Subcutaneous abdominal adipose tissue (tissue), 5 donors: ENCODE results near the gene TMEM253.

Experiments
- H3K27ac ChIP-seq: one replicate; pipeline ENCODE4 v1.7.0; 2013; ENCODE audit warnings: low read depth, mild to moderate bottlenecking, inconsistent platforms, low read length, moderate library complexity
- H3K27me3 ChIP-seq, 5 donors: one replicate each; pipeline ENCODE4 v1.7.0; 2013; ENCODE audit warnings: low read length in 5 of 5, inconsistent platforms in 1 of 5; ENCODE audit not compliant: control insufficient read depth in 5 of 5, insufficient read depth in 4 of 5
- H3K36me3 ChIP-seq, 5 donors: one replicate each; pipeline ENCODE4 v1.7.0; 2013; ENCODE audit warnings: low read length in 5 of 5; ENCODE audit not compliant: control insufficient read depth in 5 of 5, insufficient read depth in 5 of 5
- H3K4me1 ChIP-seq, 5 donors: one replicate each; pipeline ENCODE4 v1.7.0; 2013; ENCODE audit warnings: low read length in 5 of 5, mild to moderate bottlenecking in 3 of 5, moderate library complexity in 1 of 5; ENCODE audit not compliant: control insufficient read depth in 5 of 5, insufficient read depth in 5 of 5
- H3K4me3 ChIP-seq, 5 donors: one replicate each; pipeline ENCODE4 v1.7.0; 2013; ENCODE audit warnings: low read length in 5 of 5, low read depth in 1 of 5
- H3K9ac ChIP-seq, 5 donors: one replicate each; pipeline ENCODE4 v1.7.0; 2013; ENCODE audit warnings: low read length in 5 of 5, mild to moderate bottlenecking in 4 of 5, moderate library complexity in 3 of 5
- H3K9me3 ChIP-seq, 5 donors: one replicate each; pipeline ENCODE4 v1.7.0; 2013; ENCODE audit warnings: low read length in 5 of 5; ENCODE audit not compliant: control insufficient read depth in 5 of 5
- donor health status: healthy.
- donor health status: healthy.
- donor health status: healthy.
- donor health status: healthy.
- donor health status: healthy.

TMEM253 gene

DNA sequence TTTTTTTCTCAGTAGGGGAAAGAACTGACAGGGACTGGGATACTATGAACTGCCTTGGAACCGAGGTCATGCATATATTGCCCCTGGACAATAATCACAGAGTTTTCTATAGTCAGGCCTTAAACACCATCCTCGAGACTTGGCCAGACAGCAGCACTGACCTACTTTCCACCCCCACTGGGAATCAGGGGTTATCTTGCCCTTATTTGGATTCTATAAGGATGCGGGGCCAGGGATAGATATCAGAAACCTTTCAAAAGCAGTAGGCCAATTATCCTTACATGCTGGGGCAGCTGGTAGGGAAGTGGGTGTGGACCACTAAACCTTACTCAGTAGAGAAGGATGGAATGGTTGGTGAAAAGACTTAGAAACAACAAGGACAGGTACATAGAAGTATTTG, 4.4 kb upstream of the TMEM253 start:
- peak overlapping the region; percentile 87 for H3K27ac ChIP-seq
- H3K27me3 ChIP-seq: no peaks in the 10 kb centered on the region
- peak overlapping the region in 2 of 5 donors; percentile 7 to 13 for H3K9ac ChIP-seq
- H3K9me3 ChIP-seq: no peaks in the 10 kb centered on the region
- H3K36me3 ChIP-seq: peaks cover 0 to 17% (median 9%) of the 10 kb centered on the region in 5 donors
- no peak overlapping the region for H3K4me3 ChIP-seq
- H3K4me1 ChIP-seq: peaks cover 4 to 45% (median 35%) of the 10 kb centered on the region in 5 donors

DNA sequence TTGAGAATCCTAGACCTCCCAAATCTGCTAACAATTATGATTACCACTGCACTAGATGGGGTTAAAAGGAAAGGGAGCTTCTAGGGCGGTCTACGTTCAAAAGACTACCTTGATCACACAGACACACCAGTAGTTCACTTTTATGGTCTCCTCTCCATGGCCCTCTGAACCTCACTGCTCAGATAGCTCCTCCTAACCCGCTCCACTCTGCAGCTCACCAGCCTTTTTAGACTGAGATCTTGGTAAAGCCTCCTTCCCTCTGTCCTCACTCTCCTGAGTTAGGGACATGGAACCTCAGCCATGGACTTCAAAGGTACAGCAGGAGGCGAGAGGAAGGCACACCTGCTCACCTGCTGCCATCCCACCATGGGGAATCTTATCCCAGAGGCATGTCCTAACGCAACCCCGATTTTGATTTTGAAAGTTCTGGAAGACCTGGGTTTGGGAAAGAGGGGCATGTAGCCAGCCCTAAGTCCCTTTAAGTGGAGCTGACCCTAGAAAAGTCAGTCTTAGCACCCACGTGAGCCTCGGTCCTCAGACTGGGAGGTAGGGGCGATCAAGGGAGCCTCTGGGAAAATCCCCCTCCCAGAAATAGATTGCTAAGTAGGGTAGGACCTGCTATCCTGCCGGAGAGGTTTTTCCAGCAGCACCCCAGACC, 3.8 kb upstream of the TMEM253 start:
- Histone ChIP-seq H3K27ac (peak overlapping the region; percentile 87), H3K9me3 (no peaks in the 10 kb centered on the region), H3K36me3 (peaks cover 0 to 11% (median 8%) of the 10 kb centered on the region in 5 donors), H3K9ac (peak overlapping the region in 4 of 5 donors; percentile 11 to 67 (median 52)), H3K27me3 (no peaks in the 10 kb centered on the region), H3K4me1 (peaks cover 4 to 44% (median 34%) of the 10 kb centered on the region in 5 donors), H3K4me3 (peak overlapping the region in 3 of 5 donors; percentile 24 to 33 (median 27))

DNA sequence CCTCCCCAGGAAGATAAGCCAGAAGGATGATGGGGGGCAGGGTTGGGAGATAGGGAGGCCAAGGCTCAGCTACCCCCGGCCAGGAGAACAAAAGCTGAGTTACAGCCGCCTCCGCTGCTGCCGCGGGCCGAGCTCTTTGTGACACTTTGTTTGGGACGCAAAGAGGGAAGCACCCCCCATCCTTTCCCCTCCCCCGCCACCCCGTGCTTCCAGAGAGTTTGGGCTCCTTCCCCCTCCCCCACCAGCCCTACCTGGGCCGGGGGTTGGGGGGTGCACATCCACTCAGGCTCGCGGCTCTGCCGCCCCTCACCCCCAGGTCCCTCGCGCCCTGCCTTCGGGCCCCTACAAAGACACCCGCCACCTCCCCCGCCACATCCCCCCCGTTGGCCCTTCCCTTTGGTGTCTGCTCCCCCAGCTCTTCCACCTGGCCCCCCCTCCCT, 3.2 kb upstream of the TMEM253 start:
- H3K9me3 ChIP-seq: no peaks in the 10 kb centered on the region
- no peaks in the 10 kb centered on the region for H3K27me3 ChIP-seq
- H3K27ac ChIP-seq: peak overlapping the region; percentile 87
- peaks cover 0 to 9% (median 7%) of the 10 kb centered on the region in 5 donors for H3K36me3 ChIP-seq
- peak overlapping the region in 2 of 5 donors; percentile 24 to 27 for H3K4me3 ChIP-seq
- H3K9ac ChIP-seq: peak overlapping the region in 3 of 5 donors; percentile 11 to 67 (median 56)
- H3K4me1 ChIP-seq: peaks cover 4 to 40% (median 31%) of the 10 kb centered on the region in 5 donors

- H3K27me3 ChIP-seq: no peaks in the 10 kb centered on the region
- H3K4me3 ChIP-seq: peak within 1 kb of the TSS; percentile 65 to 79 (median 71)
- peaks cover 8 to 45% (median 35%) of the 10 kb centered on the region in 5 donors for H3K4me1 ChIP-seq
Measured at GRCh38 chr14:21098076-21098891, 2.6 kb upstream of the TMEM253 start, which contains the start of gene ZNF219. Gene ZNF219 (minus strand): TSS chr14:21098655. CDS start chr14:21093591, 5,064 bp downstream.

GRCh38 chr14:21098892-21099595, 1.8 kb upstream of the TMEM253 start:
- H3K9me3 ChIP-seq: no peaks in the 10 kb centered on the region
- no peaks in the 10 kb centered on the region for H3K36me3 ChIP-seq
- no peaks in the 10 kb centered on the region for H3K27me3 ChIP-seq
- H3K9ac ChIP-seq: peak overlapping the region; percentile 65 to 87 (median 81)
- H3K4me1 ChIP-seq: peaks cover 10 to 46% (median 42%) of the 10 kb centered on the region in 5 donors
- H3K27ac ChIP-seq: peak overlapping the region; percentile 89
- peak overlapping the region; percentile 65 to 79 (median 71) for H3K4me3 ChIP-seq

More at GRCh38 chr14:21098076-21098891, 2.6 kb upstream of the TMEM253 start, which contains the start of gene ZNF219:
- peak within 1 kb of the TSS; percentile 89 for H3K27ac ChIP-seq
- peaks cover 0 to 2% (median under 1%) of the 10 kb centered on the region in 5 donors for H3K36me3 ChIP-seq
- no peaks in the 10 kb centered on the region for H3K9me3 ChIP-seq
- peak within 1 kb of the TSS; percentile 65 to 87 (median 81) for H3K9ac ChIP-seq

GRCh38 chr14:21099596-21099985, 1.3 kb upstream of the TMEM253 start:
- Histone ChIP-seq H3K4me1 (peaks cover 13 to 48% (median 43%) of the 10 kb centered on the region in 5 donors), H3K4me3 (peak overlapping the region in 2 of 5 donors; percentile 16 to 79), H3K9me3 (no peaks in the 10 kb centered on the region), H3K27ac (peak overlapping the region; percentile 89), H3K36me3 (no peaks in the 10 kb centered on the region), H3K9ac (peak overlapping the region in 2 of 5 donors; percentile 65 to 86), H3K27me3 (no peaks in the 10 kb centered on the region)

GRCh38 chr14:21101802-21102413, 1.0 kb downstream of the TMEM253 start:
- Histone ChIP-seq H3K27me3 (no peaks in the 10 kb centered on the region), H3K4me3 (no peak overlapping the region), H3K36me3 (no peaks in the 10 kb centered on the region), H3K9ac (no peak overlapping the region), H3K4me1 (peaks cover 21 to 64% (median 58%) of the 10 kb centered on the region in 5 donors), H3K27ac (no peak overlapping the region), H3K9me3 (no peaks in the 10 kb centered on the region)

DNA sequence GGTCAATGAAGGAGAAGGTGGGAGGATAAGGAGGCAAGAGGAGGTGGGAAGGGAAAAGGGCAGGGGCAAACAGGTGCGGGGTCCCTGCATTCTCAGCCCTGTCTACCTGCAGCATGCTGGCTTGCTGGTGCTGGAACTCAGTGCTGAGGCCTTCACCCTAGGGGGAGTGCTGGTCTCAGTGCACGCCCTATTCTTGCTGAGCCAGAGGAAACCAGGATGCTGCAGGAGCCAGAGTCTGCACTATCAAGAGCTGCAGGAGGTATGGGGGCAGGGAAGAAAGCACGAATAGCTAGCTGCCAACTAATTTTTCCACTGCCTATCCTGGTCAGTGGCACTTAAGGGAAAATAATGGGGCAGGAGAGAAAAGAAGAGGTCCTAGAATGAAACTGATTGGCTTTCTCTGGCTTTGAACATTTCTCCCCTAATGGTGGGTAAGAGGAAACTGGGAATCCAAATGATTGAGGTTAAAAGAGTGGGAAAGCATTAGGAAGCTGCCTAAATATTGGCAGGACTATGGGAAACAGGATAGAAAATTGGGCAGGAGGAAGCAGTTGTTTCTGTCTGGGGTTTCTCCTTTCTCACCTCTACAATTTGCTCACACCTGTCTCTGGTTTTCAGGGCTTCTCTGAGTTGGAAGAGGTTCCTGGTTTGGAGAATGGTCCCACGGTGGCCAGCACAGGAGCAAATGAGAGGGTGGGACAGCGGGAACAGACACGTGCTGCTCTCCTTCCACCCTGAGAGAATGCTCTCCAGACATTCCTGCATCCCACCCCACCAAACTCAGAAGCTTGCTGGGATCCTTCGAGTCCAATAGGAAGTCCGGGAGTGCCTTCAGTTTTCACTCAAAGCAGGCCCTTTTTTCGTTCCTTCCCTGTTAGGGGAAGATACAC, 1.9 kb downstream of the TMEM253 start:
- H3K4me1 ChIP-seq: peaks cover 21 to 66% (median 59%) of the 10 kb centered on the region in 5 donors
- peak overlapping the region in 1 of 5 donors; percentile 36 for H3K9ac ChIP-seq
- H3K27ac ChIP-seq: peak overlapping the region; percentile 100
- H3K36me3 ChIP-seq: no peaks in the 10 kb centered on the region
- no peaks in the 10 kb centered on the region for H3K9me3 ChIP-seq
- no peaks in the 10 kb centered on the region for H3K27me3 ChIP-seq
- H3K4me3 ChIP-seq: peak overlapping the region; percentile 49 to 93 (median 90)
